Activated gamma-delta T cell treated with anti-CD3 and anti-CD28 coated beads, Interleukin-2, amount 50 U/mL, for 16 hours (primary cell): ENCODE measurements around the gene IL11RA.

ENCODE experiments used
- DNase-seq: peaks from one replicate; pipeline ENCODE4 v3.0.0-alpha.2; 2020; ENCODE audit warnings: low read depth

Gene IL11RA

DNA sequence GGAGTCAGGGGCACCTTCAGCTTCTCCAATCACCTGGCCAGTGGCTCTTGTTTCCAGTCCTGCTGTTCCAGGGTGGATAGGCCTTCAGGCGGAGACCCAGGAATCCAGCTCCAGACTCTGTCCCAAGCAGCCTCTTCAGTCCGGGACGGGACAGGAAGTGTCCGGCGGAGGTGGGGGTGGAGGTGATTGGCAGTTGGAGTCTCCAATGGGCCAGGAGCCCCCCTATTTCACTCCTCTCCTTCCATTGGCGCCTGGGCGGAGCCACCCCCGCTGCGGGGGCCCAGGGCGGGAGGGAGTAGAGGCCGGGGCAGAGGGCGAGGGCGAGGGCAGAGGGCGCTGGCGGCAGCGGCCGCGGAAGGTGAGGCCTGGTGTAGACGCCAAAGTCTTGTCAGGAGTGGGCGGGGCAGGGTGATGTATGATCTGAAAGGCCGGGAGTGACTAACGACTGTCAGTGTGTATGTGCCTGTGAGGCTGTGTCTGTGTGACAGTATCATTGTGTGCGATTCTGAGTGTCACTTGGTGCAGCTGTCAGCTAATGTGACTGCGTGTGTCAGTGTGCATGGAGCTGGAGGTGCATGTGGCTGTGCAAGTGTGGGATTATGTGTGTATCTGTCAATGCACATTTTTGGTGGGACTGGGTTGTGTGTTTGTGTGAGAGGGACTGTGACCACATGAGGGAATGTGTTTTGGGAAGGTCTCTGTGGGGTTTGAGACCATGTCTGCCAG lies at the start of gene IL11RA:
TSS of gene IL11RA (plus strand) at position 310 of the 726 bp plus-strand sequence. CDS start 3,033 bp downstream, outside the sequence.
- no peak for DNase-seq

DNA sequence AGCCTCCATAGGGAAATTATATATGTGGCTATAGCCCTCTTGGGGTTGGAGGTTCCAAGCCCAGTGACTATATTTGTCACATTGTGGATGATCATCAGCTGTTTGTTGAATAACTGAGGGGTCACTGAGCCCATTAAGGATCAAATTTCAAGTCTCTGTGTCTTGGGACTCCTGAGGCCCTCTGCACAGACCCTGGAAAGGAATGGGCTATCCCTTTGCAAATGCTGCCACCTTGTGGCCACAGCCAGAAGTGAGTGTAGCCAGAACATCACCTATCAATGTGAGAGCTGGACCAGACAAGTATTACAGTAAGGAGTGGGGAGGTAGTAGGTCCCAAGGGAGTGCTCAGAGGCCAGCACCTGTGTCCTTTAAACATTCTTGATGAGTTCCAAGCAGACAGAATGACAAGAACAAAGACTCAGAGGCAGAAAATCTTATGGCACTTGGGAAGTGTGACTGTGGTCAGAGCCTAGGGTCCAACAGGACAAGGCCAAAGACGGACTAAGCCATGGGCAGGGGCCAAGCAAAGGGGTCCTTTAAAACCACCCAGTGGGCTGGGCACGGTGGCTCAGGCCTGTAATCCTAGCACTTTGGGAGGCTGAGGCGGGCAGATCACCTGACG lies 48.3 kb upstream of the IL11RA start:
- peak; percentile 76 for DNase-seq

DNA sequence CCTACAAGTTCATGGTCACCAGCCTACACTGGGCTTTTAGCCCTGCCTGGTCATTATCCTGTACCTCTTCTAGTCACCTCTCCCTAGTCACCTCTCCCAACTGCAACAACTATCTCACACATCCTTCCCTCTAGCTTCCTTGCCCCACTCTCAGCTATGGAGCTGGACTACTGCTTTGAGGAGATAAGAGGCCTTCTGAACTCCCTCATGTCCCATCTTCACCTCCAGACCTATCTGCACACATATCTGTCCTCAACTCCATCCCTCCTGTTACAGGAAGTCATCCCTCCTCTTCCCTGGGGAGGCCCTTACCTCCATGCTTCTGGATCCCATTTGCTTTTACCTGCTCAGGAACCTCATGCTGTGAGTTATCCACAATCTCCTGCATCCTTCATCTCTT lies 45.8 kb upstream of the IL11RA start:
- no peak for DNase-seq

DNA sequence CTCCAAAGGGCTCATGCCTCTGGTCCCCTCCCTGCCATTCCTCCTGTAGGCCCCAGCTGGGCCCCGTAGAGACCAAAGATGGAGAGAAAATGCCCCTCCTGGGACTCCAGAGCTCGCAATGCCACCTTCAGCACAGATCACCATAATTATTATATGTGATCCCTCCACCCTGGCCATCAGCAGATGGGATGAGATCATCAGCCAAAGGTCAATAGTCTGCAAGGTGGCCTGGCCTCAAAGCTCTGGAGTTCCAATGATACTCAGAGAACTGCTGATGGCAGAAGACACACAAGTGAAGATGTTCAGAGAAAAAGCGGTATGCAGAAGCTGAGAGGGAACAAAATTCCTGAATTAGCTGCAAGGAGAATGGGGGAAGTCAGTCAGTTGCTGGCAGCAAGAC lies 45.1 kb upstream of the IL11RA start:
- no peak for DNase-seq

DNA sequence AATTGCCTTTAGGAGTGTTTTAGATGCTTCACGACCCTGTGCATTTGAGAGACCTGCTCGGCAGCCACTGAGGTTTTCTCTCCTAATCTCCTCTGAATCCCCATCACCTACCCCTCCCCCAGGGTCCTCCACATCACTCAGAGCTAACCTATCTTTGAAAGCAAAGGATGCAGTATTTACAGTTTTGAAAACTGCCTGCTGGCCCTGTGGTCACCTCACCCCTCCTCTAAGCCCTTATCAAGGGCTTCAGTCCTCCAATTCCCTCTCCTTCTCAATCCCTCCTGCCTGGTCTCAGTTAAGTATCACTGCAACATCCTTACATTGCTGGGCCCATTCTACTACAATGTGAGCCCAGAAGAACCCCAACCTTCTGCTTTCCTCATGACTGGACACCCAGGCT lies 44.7 kb upstream of the IL11RA start:
- DNase-seq, result no peak

DNA sequence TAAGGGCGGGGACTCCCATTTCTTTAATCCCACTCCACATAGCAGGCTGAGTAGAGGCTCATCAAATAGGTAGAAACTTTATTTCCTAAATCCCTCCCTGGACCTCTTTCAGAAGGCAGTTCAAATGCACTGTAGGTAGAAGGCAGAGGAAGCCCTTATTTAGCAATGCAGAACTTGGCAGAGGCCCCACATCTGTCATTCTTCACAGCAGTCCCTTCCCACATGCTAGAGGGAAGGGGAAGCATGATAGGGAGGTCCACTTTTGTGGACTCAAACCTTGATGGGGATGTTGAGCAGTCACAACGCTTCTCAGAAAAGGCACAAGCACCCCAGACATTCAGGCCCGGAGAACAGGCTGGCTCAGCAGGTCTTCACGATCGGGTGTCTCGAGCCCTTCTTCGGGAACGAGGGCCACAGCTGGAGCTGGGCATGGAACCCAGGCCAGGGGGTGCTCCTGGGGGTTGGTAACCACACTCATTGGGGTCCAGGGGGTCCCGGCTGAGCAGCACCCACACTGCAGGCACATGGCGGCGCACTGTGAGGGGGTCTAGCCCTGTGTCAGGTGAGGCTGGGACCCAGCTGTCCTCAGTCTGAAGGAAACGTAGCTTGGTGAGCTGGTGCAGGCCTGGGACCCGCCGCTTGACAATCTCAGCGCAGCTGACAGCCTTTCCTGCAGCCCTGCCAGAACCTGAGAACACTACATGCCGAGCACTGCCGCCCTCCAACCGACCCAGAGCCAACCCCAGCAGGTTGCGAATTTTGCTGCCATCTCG lies 41.4 kb upstream of the IL11RA start:
- DNase-seq, result no peak

DNA sequence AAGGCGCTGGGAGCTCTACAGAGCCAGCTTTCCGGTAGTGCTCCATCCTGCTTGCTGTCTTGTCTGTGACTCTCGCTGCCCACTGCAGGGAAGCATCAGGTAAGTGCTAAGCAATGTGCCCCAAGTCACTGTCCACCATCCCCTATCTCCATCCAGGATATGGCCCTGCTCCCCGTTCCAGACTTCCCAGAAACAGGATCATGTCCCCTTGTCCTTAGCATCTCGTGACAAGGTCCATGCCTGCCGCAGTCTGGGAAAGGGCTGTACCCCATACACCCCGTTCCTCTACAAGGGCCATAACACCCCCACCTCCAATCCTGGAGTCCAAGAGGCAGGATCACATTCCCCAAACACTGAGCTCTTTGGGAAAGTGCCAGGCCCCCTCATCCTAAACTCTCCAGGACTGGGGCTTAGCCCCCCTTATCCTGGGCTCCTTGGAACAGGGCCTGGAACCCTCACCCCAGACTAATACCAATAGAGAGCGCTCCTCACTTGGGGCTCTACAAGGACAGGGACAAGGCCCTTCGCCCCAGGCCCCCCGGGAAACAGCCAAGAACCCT lies 40.7 kb upstream of the IL11RA start:
- DNase-seq, result no peak

DNA sequence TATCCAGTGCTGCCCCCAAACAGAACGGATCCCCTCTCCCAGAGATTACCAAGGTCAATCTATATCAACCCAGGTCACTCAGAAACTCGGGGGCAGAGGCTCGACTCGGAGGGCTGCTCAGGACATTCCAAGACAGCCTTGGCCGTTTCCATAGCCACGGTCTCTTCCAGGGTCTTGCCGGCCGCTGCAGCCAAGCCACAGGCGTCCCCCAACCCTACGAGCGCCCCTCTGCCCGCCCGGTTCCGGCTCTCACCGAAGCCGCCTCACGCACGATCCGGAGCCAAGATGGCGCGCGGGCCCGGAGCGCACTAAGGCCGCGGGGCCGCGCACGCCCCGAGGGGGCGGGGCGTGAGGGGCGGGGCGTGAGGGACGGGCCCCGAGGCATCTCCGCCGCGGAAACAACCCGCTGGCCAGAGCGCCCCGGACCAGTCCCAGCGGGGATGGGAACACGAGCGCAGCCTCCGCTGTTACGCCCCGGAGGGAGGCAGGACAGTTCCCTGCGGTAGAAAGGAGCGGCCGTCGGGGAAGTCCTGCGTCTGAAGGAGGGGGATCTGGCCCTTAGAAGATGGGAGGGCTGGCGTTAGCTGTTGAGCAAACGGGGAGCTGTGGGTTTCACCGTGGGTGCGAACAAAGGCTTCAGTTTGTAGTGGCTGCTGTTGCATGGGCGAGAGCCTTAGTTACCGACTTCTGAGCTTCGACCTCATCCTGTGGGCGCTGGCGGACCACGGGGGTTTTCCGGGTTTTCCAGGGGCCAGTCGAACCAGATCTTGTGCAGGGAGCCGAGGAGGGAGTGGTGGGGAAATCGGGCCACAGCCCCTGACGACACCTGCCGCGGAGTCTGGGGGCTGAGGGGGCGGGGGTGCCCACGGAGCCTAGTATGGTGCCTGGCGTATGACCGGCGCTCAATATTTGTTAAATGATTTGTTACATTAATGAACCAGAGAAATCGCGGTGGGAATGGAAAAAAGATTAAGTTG lies 39.9 kb upstream of the IL11RA start, which contains the start of gene RPP25L:
TSS of gene RPP25L (minus strand) at position 287 of the 977 bp plus-strand sequence. CDS start 801 bp downstream, outside the sequence.
- DNase-seq, result peak; percentile 68

DNA sequence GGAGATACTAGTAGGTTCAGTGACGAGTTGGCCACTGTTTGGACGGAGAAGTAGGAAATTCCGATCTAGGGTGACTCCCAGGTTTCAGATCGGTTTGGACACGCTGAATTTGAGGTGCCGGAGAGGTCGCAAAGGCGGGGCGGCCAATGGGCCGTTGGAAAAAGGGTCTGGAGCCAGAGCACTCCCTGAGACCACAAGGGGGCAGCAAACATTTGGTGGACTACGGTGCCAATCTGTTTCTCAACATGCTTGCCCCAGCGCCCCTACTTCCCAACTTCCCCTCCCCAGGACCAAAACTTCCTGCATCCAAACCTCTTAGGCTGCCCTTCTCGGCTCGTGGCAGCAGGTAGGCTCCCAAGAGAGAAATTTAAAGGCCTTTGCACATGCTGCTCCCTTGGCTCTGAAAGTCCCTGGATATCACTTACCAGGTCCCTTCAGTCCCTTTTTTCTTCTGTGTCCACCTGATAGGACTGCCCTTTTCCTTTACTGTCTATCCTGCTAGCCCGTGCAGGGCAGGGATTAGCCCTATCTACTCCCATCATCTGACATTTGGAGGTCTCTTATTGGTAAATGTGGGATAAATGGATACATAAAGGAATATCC lies 39.1 kb upstream of the IL11RA start:
- peak; percentile 67 for DNase-seq

DNA sequence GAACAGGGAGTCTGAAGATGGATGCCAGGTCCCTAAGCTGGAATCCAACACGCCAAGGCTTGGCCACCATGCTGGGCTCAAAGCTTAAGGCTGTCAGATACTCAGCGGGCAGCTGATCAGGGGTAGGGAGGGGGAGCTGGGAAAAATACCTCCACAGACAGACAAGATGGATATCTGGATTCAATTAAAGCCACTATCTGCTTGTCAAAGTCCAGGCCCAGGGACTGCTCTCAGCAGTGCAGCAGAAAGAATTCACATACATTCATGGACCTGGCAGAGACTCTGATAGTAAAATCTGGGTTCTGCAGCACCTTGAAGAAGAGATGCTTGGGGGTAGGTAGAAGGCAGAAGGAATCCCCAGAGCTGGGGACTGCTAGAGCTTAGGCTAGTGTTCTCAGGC lies 36.9 kb upstream of the IL11RA start:
- DNase-seq, result no peak

DNA sequence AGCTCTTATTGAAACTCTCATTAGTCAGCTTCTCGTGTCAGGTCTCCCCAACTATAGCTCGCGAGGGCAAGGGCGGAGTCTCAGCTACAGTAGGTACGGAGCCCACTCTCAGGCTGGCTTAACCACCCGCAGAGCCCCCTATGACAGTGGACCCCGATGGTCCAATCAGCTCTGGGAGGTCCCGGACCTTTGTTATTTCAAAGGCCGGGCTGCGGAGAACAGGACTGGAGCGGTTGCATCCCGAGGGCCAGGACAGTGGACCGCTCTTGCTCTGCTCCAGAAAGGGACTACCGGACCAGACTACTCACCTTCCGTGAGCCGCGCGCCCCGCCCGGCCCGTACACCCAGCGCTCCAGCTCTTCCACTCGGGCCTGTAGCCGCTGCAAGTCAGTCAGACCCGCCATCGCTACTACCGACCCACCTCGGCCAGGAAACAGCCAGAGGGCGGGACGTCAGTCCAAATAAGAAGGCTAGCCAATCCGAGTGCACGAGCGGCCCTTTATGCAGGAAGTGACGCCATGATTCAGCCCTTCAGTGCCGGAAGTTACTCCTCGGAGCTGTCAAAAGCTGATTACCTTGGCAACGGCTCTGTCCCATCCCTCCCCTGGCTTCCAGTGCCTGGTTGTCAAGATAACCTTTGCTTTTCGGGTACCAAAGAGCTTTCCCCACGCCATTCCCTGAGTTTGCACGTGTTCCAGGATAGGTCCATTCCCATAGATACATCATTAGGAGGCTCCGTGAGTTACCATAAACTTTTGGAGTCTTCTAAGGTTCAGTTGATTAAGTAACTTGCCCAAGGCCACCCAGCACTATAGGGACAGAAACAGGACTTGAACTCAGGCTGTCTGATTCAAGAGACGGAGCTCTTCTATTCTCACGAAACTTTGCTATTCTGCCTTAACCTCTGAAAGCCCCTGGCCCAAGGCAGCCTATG lies 31.7 kb upstream of the IL11RA start, which contains the start of gene DCTN3:
TSS of gene DCTN3 (minus strand) at position 435 of the 934 bp plus-strand sequence. CDS start at position 404, 31 bp downstream.
- peak; percentile 83 for DNase-seq

DNA sequence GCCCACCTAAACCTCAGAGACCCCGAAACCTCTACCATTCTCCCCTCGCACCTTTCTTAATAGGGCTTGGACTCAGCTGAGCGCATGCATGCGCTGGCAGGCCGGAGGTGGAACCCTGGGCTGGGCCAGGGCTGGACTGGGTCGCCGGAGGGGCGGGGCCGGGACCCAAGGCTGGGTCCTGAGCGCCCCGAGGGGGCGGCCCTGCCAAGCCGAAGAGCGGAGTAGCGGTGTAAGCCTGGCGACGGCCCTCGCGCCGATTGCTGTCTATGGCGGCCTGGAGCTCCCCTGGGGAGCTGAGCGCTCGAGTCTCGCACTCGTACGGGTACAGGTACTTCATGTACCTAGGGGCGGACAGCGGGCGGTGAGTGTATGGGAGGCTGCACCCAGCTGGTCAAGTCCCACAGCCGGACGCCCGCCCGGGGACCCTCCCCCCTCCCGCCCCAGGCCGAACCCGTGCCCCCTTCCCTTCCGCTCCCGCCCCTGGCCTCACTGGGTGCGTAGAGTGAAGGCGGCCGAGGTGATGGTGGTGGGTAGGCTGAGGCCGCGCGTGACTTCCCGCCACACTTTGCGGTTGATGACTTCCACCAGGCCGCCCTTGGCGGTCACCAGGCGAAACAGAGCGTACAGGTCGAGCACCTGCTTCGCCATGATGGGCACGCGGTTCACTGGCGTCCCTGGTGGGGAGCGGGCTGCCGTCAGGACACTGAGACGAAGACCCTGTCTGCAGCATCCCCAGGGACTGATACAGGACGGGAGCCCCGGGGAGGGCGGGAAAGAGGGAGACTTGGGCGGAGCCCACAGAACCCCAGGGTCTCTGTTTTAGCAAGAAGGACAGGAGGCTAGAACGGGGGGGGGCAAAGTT lies 28.4 kb upstream of the IL11RA start:
- DNase-seq, result no peak

DNA sequence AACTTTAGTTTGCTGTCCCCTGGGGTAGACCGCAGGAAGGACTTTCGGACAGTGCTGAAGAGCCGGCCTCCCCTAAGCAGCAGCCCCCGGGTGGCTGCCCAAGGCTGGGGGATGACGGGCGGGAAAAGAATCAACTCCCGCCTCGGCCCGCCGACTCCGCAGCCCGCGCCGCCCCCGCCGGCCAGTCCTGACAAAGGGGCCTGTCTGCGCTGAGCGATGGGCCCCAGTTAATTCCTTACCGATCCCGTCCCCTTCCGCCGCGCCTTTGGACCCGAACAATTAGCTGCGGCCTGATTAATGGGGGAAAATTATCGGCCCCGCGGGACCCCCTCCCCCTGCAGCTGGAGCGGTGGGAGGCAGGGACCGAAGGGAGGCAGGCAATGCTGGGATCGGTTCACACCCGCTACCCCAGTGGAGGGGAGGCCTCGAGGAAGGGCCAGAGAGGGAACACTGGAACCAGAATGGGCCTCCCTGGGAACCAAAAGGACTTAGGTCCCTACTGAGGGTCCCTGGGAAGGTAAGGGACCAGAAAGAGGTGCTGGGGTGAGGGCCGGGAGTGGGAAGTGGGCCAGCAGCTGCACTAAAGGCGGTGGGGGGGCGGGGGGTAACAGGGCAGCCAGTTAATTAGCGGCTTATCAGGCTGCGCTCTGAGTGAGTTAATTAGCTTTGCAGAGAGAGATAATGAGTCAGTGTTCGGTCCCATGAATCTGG lies 27.4 kb upstream of the IL11RA start:
- DNase-seq, result no peak

DNA sequence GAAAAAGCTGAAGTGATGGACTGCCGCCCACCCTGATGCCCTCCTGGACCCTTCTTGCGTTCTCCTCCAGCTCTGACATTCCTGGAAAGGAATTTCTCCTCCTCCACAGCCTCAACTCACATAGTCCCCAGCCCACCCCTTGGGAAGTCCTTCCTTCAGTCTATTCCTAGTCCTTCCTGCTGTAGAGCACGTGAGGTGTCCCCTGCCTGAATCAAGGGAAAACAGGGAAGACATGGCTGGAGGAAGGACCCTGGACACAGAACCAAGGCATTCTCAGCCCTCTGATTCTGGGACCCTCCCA lies 26.8 kb upstream of the IL11RA start:
- DNase-seq, result no peak

DNA sequence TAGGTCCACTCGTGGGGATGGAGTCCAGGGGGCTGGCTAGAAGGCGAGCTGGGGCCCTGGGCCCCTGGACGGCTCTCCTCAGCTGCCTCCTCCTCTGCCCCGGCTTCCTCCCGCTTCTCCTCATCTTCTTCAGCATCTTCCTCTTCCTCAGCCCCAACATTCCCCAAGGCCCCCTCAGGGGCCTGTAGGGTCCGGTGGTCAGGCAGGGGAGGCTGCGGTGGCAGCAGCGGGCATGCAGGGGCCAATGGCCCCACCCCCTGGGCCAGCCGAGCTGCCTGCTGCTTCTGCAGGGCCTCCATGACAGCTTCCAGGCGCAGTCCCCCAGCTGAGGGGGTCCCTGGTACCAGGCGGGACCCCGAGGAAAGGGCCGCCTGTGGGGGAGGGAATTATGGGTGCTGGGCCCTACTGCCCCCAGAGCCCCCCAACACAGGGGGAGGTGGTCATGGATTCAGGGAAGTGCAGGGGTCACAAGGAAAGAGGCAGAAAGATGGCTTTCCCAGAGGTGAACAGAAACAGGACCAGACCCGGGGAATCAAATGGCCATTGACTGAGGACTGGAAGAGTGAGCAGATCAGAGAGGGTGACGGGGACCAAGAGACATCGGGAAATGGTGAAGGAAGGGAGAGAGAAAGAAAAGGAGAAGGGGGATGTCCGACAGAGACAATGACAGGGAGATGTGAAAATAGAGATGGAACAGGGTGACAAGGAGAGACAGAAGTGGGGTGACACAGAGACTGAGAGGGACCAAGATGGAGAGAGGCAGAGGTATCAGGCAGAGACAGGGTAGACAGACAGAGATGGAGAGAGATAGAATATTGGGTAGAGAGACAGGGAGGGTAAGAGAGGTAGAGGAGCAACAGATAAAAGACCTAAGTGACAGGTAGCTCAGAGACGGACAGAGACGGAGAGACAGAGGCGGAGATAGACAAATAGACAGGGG lies 24.0 kb upstream of the IL11RA start:
- DNase-seq, result no peak

DNA sequence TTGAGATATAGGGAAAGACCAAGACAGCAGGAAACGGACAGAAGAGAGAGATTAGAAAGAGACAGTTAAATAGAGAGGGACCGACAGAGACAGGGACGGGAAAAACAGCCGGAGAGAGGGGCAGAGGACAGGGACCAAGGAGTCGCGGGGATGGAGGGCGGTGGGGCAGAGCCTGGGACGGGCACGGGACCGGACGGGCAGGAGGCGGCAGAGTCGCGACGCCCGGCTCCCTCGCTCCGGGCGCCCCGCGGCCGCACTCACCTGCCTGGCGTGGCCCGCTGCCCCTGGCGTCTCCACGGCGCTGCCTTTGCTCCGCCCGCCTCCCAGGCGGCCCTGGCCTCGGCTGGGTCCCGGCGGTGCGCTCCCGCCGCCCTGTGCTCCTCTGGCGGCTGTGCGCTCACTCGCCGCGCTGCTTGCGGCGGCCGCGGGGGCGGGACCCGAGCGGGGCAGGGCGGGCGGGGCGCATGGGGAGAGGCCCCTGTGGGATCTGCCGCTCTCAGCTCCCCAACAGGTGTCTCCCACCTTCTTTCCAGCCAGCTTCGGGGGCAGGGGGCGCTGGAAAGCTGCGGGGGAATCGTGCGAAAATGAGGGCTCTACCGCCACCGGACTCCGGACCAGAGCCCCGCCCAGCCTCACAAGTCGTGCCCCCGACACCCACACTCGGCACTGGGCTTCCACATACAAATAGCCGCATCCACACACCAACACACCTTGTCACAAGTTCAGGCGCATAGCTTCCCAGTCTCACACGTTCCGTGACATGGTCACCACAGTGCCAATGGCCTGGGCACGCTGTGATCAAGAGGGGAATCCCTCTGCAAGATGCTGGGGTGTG lies 23.1 kb upstream of the IL11RA start, which contains the start of gene ARID3C:
TSS of gene ARID3C (minus strand) at position 411 of the 835 bp plus-strand sequence. CDS start 1,052 bp downstream, outside the sequence.
- no peak for DNase-seq
